HG03280 (cell line): ENCODE measurements around the gene ZNF727.
"Not testable (repeated sequence)": the region's sequence is repeated elsewhere in the genome, so short reads cannot be mapped to it uniquely, and the experiment has no call there.

Source experiments
- ATAC-seq: cut with Tn5 transposase; IDR thresholded peaks from one replicate; pipeline ENCODE4 v1.9.1; 2021; ENCODE audit warnings: mild to moderate bottlenecking, moderate library complexity; ENCODE audit not compliant: unreplicated experiment

ZNF727 gene

DNA sequence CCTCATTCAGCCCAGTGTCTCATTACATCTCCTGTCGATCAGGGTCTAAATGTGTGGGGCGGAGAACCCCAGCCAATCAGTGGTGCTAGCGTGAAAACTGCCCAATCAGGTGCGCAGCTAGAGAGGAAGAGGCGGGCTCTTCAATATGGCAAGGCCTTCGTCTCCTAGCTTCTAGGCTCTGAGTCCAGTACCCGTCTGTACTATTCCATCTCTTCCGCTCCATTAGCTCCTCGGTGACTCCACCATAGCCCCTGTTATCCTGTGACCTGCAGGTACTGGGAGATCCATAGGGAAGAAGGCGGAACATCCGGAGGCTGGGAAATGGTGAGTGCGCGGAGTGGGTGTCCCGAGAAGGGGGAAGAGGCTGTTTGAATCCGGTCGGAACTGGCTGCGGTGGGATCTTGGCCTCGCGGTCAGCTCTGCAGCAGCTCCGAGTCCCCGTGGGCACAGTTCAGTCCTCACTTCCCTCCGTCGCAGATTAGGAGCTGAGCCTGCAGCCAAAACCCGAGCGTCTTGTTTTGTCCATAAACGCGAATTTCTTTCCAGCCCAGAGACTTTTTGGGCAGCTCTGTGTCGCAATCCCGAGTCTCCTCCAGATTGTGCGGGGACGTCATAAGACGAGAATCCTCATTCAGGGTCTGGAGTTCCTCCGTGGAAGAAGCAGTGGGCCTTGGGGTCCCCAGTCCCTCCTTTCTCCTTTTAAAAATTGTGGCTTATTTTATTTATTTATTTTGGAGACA, at the start of gene ZNF727:
Gene ZNF727 (plus strand): TSS at position 134 of the 740 bp plus-strand sequence. CDS start 188 bp downstream, at position 322.
- no peak for ATAC-seq

DNA sequence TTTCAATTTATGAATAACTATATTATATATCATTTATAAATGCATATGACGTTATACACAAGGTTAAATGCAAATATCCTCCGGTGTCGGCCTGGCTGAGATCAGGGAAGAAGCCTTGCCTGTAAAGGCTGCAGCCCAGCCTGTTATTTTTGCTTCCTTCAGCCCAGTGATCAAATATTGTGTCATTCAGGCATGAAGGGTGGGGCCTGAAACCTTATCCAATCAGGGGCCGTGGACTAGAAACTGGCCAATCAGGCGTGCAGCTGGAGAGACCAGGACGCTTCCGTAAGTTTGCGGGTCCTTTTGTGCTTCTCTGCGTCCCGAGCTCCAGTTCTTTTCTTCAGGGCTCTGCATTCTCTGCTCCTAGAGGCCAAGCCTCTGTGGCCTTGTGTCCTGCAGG, 46.7 kb upstream of the ZNF727 start, which contains the start of gene ZNF722:
Gene ZNF722 (plus strand): TSS at position 301 of the 400 bp plus-strand sequence. CDS start 113 bp downstream, outside the sequence.
- ATAC-seq, result no peak

DNA sequence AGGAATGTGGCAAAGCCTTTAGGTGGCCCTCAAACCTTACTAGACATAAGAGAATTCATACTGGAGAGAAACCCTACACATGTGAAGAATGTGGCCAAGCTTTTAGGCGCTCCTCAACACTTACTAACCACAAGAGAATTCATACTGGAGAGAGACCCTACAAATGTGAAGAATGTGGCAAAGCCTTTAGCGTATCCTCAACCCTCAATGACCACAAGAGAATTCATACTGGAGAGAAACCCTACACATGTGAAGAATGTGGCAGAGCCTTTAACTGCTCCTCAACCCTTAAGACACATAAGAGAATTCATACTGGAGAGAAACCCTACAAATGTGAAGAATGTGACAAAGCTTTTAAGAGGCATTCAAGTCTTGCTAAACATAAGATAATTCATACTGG, 29.7 kb upstream of the ZNF727 start:
- not testable (repeated sequence) for ATAC-seq

DNA sequence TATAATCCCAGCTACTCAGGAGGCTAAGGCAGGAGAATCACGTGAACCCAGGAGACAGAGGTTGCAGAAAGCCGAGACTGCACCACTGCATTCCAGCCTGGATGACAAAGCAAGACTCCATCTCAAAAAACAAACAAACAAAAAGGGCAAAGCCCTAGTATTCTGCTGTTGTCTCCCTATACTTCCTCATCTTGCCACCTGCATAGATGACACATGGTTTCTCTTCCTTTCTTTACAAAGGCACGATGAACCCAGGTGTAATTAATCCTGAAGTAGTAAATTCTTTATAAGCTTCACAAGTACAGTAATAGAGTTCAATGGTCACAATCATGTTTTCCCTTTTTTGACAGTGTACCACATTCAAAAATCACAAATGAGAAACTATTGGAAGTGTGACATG, 9.8 kb upstream of the ZNF727 start:
- ATAC-seq, result no peak

DNA sequence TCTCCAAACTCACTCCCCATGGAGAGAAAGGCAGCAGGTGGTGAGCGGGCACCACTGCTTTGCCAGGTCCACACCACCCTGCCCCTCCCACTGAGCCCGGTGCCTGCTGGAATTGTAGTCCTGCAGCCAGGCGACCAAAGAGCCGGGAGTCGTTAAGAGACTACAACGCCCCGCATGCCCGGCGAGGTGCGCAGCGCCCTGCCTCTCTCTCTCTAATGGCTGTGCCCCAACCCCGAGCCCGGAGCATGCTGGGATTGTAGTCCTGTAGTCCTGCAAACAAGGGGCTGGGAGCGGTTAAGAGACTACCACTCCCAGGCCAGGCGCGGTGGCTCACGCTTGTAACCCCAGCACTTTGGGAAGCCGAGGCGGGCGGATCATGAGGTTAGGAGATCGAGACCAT, 8.1 kb upstream of the ZNF727 start:
- no peak for ATAC-seq

DNA sequence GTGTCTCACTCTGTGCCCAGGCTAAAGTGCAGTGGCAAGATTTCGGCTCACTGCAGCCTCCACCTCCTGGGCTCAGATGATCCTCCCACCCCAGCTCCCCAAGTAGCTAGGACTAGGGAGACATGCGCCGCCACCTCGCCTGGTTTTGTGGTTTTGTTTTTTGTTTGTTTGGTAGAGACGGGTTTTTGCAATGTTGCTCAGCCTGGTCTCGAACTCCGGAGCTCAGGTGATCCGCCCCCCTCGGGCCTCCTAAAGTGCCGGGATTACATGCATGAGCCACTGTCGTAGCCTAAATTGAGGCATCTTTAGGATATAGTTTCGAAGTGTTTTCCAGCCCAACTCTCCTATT, 781 bp downstream of the ZNF727 start:
- ATAC-seq, result no peak

DNA sequence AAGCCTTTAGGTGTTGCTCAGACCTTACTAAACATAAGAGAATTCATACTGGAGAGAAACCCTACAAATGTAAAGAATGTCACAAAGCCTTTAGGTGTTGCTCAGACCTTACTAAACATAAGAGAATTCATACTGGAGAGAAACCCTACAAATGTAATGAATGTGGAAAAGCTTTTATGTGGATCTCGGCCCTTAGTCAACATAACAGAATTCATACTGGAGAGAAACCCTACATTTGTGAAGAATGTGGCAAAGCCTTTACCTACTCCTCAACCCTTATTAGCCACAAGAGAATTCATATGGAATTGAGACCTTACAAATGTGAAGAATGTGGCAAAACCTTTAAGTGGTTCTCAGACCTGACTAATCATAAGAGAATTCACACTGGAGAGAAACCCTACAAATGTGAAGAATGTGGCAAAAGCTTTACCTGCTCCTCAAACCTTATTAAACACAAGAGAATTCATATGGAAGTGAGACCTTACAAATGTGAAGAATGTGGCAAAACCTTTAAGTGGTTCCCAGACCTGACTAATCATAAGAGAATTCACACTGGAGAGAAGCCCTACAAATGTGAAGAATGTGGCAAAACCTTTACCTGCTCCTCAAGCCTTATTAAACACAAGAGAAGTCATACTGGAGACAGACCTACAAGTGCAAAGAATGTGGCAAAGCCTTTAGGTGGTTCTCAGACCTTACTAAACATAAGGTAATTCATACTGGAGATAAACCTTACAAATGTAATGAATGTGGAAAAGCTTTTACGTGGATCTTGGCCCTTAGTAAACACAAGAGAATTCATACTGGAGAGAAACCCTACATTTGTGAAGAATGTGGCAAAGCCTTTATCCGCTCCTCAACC, 32.8 kb downstream of the ZNF727 start:
- not testable (repeated sequence) for ATAC-seq

DNA sequence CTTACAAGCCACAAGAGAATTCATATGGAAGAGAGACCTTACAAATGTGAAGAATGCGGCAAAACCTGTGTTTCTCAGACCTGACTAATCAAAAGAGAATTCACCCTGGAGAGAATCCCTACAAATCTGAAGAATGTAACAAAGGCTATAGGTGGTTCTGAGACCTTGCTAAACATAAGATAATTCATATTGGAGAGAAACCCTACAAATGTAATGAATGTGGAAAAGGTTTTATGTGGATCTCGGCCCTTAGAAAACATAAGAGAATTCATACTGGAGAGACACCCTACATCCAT, 33.4 kb downstream of the ZNF727 start:
- no peak for ATAC-seq

DNA sequence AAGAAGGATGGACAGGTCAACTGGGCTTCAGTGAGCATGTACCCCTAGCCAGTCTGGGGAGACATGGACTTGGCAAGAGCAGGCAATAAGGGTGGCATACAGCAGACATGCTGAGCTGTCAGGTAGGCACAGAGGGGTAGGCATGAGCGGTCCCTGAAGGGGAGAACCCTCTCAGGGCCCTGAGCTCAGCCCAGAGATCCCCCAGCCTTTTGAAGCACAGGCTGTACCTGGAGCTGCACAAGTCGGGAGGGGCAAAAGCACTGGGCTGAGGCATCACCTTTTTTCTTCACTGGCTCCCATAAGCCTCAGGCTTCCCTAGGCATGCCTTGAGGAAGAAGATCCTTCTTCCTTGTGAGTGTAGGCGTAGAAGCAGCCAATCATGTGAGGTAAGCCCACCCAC, 42.3 kb downstream of the ZNF727 start:
- no peak for ATAC-seq

DNA sequence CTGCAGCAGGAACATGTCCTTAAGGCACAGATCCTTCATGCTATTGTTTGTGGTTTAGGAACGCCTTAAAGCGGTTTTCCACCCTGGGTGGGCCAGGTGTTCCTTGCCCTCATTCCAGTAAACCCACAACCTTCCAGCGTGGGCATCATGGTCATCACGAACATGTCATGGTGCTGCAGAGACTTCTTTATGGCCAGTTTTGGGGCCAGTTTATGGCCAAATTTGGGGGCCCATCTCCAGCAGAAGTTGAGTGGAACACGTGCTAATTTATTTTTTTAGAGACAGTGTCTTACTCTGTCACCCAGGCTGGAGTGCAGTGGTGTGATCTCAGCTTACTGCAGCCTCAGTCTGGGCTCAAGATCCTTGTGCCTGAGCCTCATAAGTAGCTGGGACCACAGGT, 43.6 kb downstream of the ZNF727 start:
- not testable (repeated sequence) for ATAC-seq
